Mammary epithelial cell (primary cell): ENCODE results near the gene PRPF8.

Experiments used
- CTCF ChIP-seq, 2 donors: IDR thresholded peaks in 1 of 2; conservative IDR thresholded peaks in 1 of 2; 2 replicates each; pipeline ENCODE4 v1.5.1; 2011 to 2012; ENCODE audit warnings: inconsistent platforms in 2 of 2, low read length in 2 of 2, mild to moderate bottlenecking in 2 of 2, control low read depth in 1 of 2, low read depth in 1 of 2; ENCODE audit not compliant: insufficient read depth in 1 of 2; ENCODE audit errors: extremely low read depth in 1 of 2
- EZH2 ChIP-seq: IDR thresholded peaks from 2 replicates; pipeline ENCODE4 v1.6.1; 2012; ENCODE audit warnings: low read length, inconsistent platforms, borderline replicate concordance

- TF ChIP-seq CTCF (conservative IDR thresholded peaks at IDR 0.05 in 1 of 2, IDR thresholded peaks at IDR 0.05 in 1 of 2; ENCODE audit: extremely low read depth in 1 of 2, insufficient read depth in 1 of 2, low read depth in 1 of 2, low read length in 2 of 2) (no peak), EZH2 (no peak)
Measured at GRCh38 chr17:1729966-1730325, 45.3 kb upstream of the PRPF8 start.
